Stimulated activated CD8-positive, alpha-beta memory T cell treated with anti-CD3 and anti-CD28 coated beads, Interleukin-7, amount 100 ng/mL, for 24 hours (primary cell): Measurements from ENCODE around the gene KCNJ12.
"Not testable (repeated sequence)": the region's sequence is repeated elsewhere in the genome, so short reads cannot be mapped to it uniquely, and the experiment has no call there.

Experiments
- DNase-seq: peaks from one replicate; pipeline ENCODE4 v3.0.0-alpha.2; 2020; ENCODE audit warnings: low read depth

KCNJ12 gene

GRCh38 chr17:21422311-21423189 is 46.4 kb downstream of the KCNJ12 start:
- DNase-seq, result not testable (repeated sequence)

GRCh38 chr17:21423190-21423493 is 47.0 kb downstream of the KCNJ12 start:
- not testable (repeated sequence) for DNase-seq

- DNase-seq, result not testable (repeated sequence)
Observed at GRCh38 chr17:21424697-21425096, 48.5 kb downstream of the KCNJ12 start.

- DNase-seq, result no peak
Observed at GRCh38 chr17:21425321-21425720, 49.2 kb downstream of the KCNJ12 start.

- no peak for DNase-seq
Observed at GRCh38 chr17:21425736-21426135, 49.6 kb downstream of the KCNJ12 start.

GRCh38 chr17:21426246-21426645 is 50.1 kb downstream of the KCNJ12 start:
- not testable (repeated sequence) for DNase-seq

GRCh38 chr17:21426876-21427275 is 50.7 kb downstream of the KCNJ12 start:
- DNase-seq, result not testable (repeated sequence)

- DNase-seq, result not testable (repeated sequence)
Observed at GRCh38 chr17:21427727-21428126, 51.6 kb downstream of the KCNJ12 start.

GRCh38 chr17:21428752-21429424 is 52.7 kb downstream of the KCNJ12 start:
- DNase-seq, result not testable (repeated sequence)

GRCh38 chr17:21429921-21430628 is 53.9 kb downstream of the KCNJ12 start:
- DNase-seq, result not testable (repeated sequence)

- not testable (repeated sequence) for DNase-seq
Observed at GRCh38 chr17:21433971-21434370, 57.8 kb downstream of the KCNJ12 start.

GRCh38 chr17:21434976-21435375 is 58.8 kb downstream of the KCNJ12 start:
- not testable (repeated sequence) for DNase-seq

GRCh38 chr17:21436481-21436880 is 60.3 kb downstream of the KCNJ12 start:
- DNase-seq, result not testable (repeated sequence)

- not testable (repeated sequence) for DNase-seq
Observed at GRCh38 chr17:21436883-21437836, 61.0 kb downstream of the KCNJ12 start.

- not testable (repeated sequence) for DNase-seq
Observed at GRCh38 chr17:21438316-21439014, 62.3 kb downstream of the KCNJ12 start.

GRCh38 chr17:21439015-21439336 is 62.8 kb downstream of the KCNJ12 start:
- not testable (repeated sequence) for DNase-seq

GRCh38 chr17:21445091-21445650 is 69.0 kb downstream of the KCNJ12 start:
- DNase-seq, result no peak

- DNase-seq, result not testable (repeated sequence)
Observed at GRCh38 chr17:21447552-21447951, 71.4 kb downstream of the KCNJ12 start.

GRCh38 chr17:21449891-21450290 is 73.7 kb downstream of the KCNJ12 start:
- not testable (repeated sequence) for DNase-seq

- DNase-seq, result no peak
Observed at GRCh38 chr17:21451975-21452374, 75.8 kb downstream of the KCNJ12 start.
